Liver (tissue), 2 donors: Measurements from ENCODE around the gene TNPO2.

Source experiments
- TF ChIP-seq, protein P1 (sequence below): fragments of 150-350 bp; IDR thresholded peaks from 2 replicates; pipeline ENCODE4 v1.5.1; 2017; ENCODE audit warnings: improper control_type of control experiment, low read depth, low read length; ENCODE audit not compliant: missing input control
- TF ChIP-seq, protein P2 (sequence below): IDR thresholded peaks from 2 replicates; pipeline ENCODE4 v1.6.1; 2016; ENCODE audit warnings: antibody characterized with exemption
- donor health status: healthy.

DNA sequence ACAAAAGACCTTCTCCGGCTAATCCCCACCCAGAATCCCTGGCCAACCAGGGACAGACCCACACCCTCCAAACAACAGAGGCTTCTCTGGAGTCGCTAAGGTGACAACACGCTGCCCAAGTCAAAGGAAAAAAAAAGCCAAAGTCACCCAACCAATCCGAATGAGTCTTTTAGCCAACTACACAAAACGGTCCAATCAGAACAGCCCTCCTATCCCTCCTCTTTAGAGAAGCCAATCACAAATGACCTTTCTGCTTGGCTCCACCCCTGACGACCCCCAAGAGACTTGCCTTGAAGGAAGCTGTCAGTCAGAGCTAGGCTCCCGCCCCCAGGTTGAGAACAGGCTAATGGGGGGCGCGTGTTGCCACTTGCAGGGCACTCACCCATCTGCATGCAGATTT, 20.7 kb downstream of the TNPO2 start:
- TF ChIP-seq, protein P1, sequence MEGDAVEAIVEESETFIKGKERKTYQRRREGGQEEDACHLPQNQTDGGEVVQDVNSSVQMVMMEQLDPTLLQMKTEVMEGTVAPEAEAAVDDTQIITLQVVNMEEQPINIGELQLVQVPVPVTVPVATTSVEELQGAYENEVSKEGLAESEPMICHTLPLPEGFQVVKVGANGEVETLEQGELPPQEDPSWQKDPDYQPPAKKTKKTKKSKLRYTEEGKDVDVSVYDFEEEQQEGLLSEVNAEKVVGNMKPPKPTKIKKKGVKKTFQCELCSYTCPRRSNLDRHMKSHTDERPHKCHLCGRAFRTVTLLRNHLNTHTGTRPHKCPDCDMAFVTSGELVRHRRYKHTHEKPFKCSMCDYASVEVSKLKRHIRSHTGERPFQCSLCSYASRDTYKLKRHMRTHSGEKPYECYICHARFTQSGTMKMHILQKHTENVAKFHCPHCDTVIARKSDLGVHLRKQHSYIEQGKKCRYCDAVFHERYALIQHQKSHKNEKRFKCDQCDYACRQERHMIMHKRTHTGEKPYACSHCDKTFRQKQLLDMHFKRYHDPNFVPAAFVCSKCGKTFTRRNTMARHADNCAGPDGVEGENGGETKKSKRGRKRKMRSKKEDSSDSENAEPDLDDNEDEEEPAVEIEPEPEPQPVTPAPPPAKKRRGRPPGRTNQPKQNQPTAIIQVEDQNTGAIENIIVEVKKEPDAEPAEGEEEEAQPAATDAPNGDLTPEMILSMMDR: no peak
- TF ChIP-seq, protein P2, sequence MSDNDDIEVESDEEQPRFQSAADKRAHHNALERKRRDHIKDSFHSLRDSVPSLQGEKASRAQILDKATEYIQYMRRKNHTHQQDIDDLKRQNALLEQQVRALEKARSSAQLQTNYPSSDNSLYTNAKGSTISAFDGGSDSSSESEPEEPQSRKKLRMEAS: no peak
